ENCODE measurements around the gene DERL3. TPM values are rescaled to one million over a fixed set of nuclear protein-coding genes. Genes with fewer than 3 reads are reported as not detected.

Gene DERL3
- total and polyA plus RNA-seq, 2 of the 13 experiments (the other 11 are each of a cell fraction or from before 2014, with no cell fraction given) = not detected

- TF ChIP-seq, protein P1, sequence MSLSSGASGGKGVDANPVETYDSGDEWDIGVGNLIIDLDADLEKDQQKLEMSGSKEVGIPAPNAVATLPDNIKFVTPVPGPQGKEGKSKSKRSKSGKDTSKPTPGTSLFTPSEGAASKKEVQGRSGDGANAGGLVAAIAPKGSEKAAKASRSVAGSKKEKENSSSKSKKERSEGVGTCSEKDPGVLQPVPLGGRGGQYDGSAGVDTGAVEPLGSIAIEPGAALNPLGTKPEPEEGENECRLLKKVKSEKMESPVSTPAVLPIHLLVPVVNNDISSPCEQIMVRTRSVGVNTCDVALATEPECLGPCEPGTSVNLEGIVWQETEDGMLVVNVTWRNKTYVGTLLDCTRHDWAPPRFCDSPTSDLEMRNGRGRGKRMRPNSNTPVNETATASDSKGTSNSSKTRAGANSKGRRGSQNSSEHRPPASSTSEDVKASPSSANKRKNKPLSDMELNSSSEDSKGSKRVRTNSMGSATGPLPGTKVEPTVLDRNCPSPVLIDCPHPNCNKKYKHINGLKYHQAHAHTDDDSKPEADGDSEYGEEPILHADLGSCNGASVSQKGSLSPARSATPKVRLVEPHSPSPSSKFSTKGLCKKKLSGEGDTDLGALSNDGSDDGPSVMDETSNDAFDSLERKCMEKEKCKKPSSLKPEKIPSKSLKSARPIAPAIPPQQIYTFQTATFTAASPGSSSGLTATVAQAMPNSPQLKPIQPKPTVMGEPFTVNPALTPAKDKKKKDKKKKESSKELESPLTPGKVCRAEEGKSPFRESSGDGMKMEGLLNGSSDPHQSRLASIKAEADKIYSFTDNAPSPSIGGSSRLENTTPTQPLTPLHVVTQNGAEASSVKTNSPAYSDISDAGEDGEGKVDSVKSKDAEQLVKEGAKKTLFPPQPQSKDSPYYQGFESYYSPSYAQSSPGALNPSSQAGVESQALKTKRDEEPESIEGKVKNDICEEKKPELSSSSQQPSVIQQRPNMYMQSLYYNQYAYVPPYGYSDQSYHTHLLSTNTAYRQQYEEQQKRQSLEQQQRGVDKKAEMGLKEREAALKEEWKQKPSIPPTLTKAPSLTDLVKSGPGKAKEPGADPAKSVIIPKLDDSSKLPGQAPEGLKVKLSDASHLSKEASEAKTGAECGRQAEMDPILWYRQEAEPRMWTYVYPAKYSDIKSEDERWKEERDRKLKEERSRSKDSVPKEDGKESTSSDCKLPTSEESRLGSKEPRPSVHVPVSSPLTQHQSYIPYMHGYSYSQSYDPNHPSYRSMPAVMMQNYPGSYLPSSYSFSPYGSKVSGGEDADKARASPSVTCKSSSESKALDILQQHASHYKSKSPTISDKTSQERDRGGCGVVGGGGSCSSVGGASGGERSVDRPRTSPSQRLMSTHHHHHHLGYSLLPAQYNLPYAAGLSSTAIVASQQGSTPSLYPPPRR (CRISPR knock-in tag; IDR thresholded peaks at IDR 0.05; ENCODE audit: borderline replicate concordance) = 0 out of 2 replicates have a peak, but pooled peaks have one; percentile 29
- no peak for TF ChIP-seq RFXAP (CRISPR knock-in tag; IDR thresholded peaks at IDR 0.05; ENCODE audit: borderline replicate concordance)
- no peak for TF ChIP-seq ZFP62 (CRISPR knock-in tag; IDR thresholded peaks at IDR 0.05)
- TF ChIP-seq MAFG (CRISPR knock-in tag; IDR thresholded peaks at IDR 0.05) = no peak
- TF ChIP-seq, protein P2, sequence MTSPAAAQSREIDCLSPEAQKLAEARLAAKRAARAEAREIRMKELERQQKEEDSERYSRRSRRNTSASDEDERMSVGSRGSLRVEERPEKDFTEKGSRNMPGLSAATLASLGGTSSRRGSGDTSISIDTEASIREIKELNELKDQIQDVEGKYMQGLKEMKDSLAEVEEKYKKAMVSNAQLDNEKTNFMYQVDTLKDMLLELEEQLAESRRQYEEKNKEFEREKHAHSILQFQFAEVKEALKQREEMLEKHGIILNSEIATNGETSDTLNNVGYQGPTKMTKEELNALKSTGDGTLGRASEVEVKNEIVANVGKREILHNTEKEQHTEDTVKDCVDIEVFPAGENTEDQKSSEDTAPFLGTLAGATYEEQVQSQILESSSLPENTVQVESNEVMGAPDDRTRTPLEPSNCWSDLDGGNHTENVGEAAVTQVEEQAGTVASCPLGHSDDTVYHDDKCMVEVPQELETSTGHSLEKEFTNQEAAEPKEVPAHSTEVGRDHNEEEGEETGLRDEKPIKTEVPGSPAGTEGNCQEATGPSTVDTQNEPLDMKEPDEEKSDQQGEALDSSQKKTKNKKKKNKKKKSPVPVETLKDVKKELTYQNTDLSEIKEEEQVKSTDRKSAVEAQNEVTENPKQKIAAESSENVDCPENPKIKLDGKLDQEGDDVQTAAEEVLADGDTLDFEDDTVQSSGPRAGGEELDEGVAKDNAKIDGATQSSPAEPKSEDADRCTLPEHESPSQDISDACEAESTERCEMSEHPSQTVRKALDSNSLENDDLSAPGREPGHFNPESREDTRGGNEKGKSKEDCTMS (CRISPR knock-in tag; conservative IDR thresholded peaks at IDR 0.05) = no peak
- TF ChIP-seq EZH2 (conservative IDR thresholded peaks at IDR 0.05; ENCODE audit: low read depth, low read length) = no peak
- TF ChIP-seq ZNF703 (CRISPR knock-in tag; IDR thresholded peaks at IDR 0.05; ENCODE audit: borderline replicate concordance) = no peak
- TF ChIP-seq ZFP91 (CRISPR knock-in tag; IDR thresholded peaks at IDR 0.05; ENCODE audit: borderline replicate concordance) = peak; percentile 75; the same call in 1 of the 2 replicates
- TF ChIP-seq, protein P3, sequence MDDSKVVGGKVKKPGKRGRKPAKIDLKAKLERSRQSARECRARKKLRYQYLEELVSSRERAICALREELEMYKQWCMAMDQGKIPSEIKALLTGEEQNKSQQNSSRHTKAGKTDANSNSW (CRISPR knock-in tag; IDR thresholded peaks at IDR 0.05; ENCODE audit: borderline replicate concordance) = no peak
- TF ChIP-seq SMAD3 (CRISPR knock-in tag; IDR thresholded peaks at IDR 0.05) = no peak; the same call in 1 of the 2 replicates
- TF ChIP-seq HDAC1 (CRISPR knock-in tag; IDR thresholded peaks at IDR 0.05) = peak; percentile 79
- no peak for TF ChIP-seq SP1 (IDR thresholded peaks at IDR 0.05)
- TF ChIP-seq SP1 (CRISPR knock-in tag; IDR thresholded peaks at IDR 0.05) = peak; percentile 44; the same call in 1 of the 2 replicates
- TF ChIP-seq REL (CRISPR knock-in tag; conservative IDR thresholded peaks at IDR 0.05) = no peak
- TF ChIP-seq TARDBP (CRISPR knock-in tag; IDR thresholded peaks at IDR 0.05) = peak; percentile 60; the same call in 1 of the 2 replicates
- TF ChIP-seq IKZF4 (CRISPR knock-in tag; IDR thresholded peaks at IDR 0.05; ENCODE audit: borderline replicate concordance, low read depth, not compliant biosample characterization) = no peak
- TF ChIP-seq TBX3 (IDR thresholded peaks at IDR 0.05; ENCODE audit: borderline replicate concordance) = no peak
- TF ChIP-seq ZNF343 (CRISPR knock-in tag; IDR thresholded peaks at IDR 0.05) = peak; percentile 54; the same call in 1 of the 2 replicates
Measured at GRCh38 chr22:23849009-23850006, 10.5 kb upstream of the DERL3 start (continued).
